GM12872 (cell line): ENCODE measurements around the gene TPI1.

Experiments
- TF ChIP-seq, protein P1 (sequence below): IDR thresholded peaks from 3 replicates; pipeline ENCODE4 v1.5.1; 2011; ENCODE audit warnings: low read depth, mild to moderate bottlenecking, low read length, moderate library complexity; ENCODE audit not compliant: insufficient read depth

TPI1 gene

DNA sequence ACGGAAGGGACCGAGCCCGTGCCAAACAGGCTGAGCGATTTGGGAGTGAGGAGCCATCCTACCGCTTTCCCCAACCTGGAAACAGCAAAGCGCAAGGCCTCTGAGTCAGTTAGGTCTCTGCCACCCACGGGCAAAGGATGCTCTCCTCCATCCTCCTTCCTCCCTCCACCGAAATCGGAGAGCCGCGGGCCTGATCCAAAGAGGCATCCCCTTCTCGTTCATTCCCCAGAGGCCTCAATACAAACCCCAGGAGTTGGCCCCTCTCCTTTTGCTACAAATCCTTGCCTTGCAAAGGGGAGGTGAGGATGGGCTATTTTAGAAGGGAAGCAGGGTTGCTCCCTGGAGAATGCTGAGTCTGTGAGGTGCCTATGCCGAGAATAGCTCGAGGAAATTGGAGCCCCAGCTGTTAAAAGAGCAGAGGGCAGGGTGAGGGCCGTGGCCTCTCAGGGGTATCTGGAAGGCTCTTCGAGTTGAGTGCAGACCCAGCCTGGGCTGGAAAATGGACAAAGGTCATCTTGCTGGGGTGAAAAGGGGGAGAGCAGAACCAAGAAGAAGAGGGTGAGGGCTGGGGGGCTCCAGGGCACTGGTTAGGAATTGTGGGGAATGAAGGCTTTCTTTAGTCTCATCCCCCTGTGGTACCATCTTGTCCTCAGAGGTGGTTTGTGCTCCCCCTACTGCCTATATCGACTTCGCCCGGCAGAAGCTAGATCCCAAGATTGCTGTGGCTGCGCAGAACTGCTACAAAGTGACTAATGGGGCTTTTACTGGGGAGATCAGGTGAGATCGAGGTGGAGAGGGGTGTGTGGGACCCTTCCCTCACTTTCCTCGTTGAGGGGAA, 1.1 kb downstream of the TPI1 start:
- TF ChIP-seq, protein P1, sequence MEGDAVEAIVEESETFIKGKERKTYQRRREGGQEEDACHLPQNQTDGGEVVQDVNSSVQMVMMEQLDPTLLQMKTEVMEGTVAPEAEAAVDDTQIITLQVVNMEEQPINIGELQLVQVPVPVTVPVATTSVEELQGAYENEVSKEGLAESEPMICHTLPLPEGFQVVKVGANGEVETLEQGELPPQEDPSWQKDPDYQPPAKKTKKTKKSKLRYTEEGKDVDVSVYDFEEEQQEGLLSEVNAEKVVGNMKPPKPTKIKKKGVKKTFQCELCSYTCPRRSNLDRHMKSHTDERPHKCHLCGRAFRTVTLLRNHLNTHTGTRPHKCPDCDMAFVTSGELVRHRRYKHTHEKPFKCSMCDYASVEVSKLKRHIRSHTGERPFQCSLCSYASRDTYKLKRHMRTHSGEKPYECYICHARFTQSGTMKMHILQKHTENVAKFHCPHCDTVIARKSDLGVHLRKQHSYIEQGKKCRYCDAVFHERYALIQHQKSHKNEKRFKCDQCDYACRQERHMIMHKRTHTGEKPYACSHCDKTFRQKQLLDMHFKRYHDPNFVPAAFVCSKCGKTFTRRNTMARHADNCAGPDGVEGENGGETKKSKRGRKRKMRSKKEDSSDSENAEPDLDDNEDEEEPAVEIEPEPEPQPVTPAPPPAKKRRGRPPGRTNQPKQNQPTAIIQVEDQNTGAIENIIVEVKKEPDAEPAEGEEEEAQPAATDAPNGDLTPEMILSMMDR, result peak; percentile 43; the same call in 2 of the 3 replicates

DNA sequence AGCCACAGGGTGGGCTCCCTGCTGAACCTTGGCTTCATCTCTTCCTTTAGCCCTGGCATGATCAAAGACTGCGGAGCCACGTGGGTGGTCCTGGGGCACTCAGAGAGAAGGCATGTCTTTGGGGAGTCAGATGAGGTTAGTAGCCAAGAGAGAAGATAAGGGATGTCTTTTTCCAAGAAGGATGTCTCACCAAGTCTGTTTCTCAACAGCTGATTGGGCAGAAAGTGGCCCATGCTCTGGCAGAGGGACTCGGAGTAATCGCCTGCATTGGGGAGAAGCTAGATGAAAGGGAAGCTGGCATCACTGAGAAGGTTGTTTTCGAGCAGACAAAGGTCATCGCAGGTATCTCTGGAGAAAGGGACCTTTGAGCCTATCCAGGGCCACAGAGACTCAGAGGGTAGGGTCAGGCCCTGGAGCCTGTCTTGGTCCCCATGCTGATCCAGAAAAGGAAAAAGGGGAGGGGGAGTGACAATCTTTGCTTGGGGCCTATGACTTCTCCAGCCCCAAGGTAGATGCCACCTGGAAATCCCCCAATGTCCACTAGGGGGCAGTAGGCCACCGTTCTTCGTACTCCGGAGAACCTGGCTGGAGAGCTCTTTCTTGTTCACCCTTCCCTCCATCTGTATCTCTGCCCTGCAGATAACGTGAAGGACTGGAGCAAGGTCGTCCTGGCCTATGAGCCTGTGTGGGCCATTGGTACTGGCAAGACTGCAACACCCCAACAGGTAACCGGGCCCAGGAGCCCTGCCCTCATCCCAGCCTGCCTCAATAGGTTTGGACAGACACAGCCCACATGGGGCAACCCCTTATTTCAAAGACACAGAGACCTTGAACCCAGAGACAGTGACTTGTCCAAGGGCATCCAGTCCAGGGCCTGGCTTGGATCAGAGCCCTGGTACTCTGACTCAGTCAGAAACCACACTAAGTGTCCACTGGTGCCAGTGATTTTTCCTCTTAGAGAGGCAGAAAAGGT, 2.0 kb downstream of the TPI1 start:
- TF ChIP-seq, protein P1, result peak; percentile 95

DNA sequence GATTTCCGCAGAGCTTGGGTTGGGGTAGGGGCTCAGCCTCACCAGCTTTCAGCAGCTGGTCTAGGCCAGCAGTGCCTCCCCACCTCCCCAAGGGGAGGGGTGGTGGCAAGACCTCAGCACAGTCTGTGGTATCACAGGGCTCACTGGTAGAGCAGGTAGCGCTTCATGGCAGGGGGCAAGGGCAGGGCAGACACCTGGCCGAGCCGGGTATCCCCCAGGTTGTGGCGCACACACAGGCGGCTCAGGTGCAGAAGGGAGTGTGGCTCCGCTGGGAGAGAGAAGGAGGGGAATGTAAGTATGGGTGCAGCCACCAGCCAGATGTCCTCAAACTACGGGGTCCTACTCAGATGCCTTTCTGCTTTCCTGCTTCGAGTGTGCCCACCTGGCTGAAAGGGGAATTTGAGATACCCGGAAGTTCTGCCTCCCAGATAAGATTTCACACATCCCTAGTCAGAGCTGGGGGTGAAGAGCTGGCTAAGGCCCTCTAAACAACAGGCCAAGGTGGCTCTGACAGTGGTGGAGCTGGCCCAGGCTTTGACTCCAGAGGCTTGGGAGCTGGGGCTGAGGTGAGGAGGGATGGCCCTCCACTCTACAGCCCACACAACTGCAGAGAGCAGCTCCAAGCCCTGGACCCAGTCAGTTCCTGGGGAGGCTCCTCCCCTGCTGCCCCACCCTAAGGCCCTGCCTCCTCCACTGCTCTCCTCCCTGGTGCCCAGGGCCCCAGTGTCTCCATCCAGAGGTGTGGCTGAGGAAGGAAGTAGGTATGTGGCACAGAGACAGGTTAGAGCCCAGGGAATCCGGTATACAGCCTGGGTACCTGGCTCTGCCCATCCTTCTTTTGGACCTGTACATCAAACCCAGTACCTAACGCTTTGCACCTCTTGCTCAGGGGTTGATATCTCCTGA, 4.0 kb downstream of the TPI1 start:
- TF ChIP-seq, protein P1, result no peak

DNA sequence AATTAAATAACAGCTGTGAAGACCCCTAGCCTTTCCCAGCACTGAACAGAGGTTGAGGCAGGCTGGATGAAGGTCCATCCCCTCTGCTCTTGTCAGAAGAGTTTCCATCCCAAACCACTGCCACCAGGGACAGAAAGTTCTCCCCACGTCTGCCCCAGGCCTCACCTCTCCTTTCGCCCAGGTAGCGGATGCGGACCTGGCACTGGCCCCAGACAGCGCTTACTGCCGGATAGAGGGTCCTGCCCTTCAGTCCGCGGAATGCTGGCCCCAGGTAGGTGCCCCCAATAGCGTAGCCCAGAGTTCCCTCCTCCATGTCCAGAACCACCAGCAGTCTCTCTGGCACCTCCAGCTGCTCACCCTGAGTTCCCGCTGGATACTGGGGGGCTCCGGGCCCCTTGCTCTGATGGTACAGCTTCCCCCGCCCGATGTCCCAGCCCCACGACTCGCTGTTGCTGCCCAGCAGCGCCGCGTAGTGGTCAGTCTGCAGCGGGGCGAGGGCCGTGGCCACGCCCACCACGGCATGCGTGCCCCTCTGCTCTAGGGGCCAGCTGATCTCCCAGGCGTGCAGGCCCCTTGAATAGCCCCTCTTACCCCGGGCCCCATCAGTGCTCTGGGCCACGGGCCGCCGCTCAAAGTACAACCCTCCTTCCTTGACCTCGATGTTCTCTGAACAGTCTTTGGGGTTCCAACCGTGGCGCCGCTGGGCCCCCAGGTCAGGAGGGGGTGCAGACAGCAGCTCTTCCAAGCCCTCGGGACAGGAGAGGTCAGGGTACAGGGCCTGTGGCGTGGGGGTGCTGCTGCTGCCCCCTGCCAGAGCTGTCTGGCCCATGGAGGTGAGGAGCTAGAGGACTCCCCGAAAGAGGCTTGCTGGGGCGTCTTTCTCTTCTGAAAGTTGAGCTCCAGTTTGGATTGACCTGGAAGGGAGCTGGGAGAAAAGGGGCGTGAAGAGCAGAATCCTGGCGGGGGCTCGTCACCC, 5.0 kb downstream of the TPI1 start:
- TF ChIP-seq, protein P1, result peak; percentile 98

DNA sequence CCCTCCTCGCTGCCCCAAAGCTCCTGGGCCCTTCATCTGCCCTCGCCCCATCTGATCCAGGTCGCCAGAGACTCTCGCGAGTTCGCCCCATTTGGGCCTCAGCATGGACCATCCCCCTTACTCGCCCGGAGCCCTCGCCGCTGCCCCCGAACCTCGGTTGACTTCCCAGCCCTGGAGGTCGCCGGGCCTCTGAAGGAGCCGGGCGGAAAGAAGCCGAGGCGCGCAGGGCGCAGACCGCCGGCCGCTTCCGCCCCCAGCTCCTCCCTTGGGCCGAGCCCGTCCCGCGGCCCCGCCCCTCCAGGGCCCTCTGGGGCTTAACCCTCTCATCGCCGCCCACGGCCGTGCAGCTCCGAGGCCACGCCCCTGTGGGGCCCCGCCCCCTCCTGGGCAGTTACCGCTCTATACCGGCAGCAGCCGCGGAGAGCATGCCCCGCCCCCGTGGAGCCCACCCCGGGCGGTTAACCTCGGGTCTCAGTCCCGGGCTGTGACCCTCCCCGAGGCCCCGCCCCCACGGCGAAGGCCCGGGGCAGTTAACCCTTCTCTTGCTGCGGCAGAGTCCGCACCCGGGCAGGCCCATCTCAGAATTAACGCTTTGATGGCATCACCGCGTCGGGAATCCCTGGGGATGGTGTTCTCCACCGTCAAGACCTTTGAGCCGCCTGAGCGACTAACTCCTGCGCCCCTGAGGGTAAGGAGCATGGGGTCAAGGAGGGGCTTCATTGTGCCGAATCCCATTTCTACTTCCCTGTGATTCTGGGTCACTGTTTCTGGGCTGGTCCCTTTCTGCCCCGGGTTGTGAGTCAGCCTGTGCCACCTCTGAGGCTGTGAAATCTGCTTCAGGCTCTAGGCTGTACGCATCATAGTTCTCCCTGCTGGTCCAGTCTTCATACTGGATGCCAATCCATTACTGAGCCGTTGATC, 6.0 kb downstream of the TPI1 start, which contains the start of gene SPSB2:
SPSB2 (minus strand) TSS at position 210 of the 921 bp plus-strand sequence. CDS start 402 bp downstream, outside the sequence.
- TF ChIP-seq, protein P1, result no peak

DNA sequence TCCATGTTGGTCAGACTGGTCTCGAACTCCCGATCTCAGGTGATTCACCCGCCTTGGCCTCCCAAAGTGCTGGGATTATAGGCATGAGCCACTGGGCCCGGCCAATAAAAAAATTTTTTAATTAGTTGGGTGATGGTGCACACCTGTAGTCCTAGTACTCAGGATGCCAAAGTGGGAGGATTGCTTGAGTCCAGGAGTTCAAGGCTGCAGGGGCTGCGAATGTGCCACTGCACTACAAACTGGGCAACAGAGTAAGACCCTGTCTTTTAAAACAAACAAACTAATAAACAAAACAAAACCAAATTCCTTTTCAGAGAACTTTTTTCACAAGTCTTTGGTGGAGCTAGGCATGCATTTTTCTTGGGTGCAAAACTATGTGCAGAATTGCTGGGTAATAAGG, 15.9 kb downstream of the TPI1 start:
- TF ChIP-seq, protein P1, result no peak
